H1 (cell line): ENCODE results near the gene CD248. TPM values are rescaled to one million over a fixed set of nuclear protein-coding genes. Genes with fewer than 3 reads are reported as not detected.
A peak's percentile ranks its signal among the peaks of the same experiment; 100 is the strongest.

ENCODE experiments used
- CTCF ChIA-PET: fragments of 300-600 bp; sonication (Branson Sonifier 250); formaldehyde crosslinking; loops from one replicate; lab custom pipeline; 2021; ENCODE audit not compliant: partially characterized antibody; lab: Charles Lee
- POLR2A ChIA-PET: fragments of 300-600 bp; sonication (Branson Sonifier 250); formaldehyde crosslinking; loops from one replicate; lab custom pipeline; 2021; ENCODE audit warnings: inconsistent platforms; ENCODE audit not compliant: partially characterized antibody; lab: Charles Lee
- DNase-seq, 2 experiments: peaks; one replicate each; pipeline versions ENCODE4 v3.0.0 to v3.0.0-alpha.2; 2010 to 2022; ENCODE audit warnings: low spot score in 2 of 2, low read depth in 1 of 2, mixed read lengths in 1 of 2
- FAIRE-seq: peaks from 2 replicates; lab custom pipeline; 2011; peaks lifted over from hg19 to GRCh38; lab: Jason Lieb, UNC
- H2AFZ ChIP-seq: 2 replicates; pipeline ENCODE4 v1.8.1; 2012; ENCODE audit warnings: low read length, inconsistent platforms
- H2AK5ac ChIP-seq: 2 replicates; pipeline ENCODE4 v1.6.1; 2013; ENCODE audit warnings: low read depth, low read length
- H2BK120ac ChIP-seq: replicated peaks from 2 replicates; pipeline ENCODE3; 2013; ENCODE audit warnings: low read depth, low read length, inconsistent platforms
- H2BK12ac ChIP-seq: 2 replicates; pipeline ENCODE4 v1.6.1; 2013; ENCODE audit warnings: low read depth, low read length
- H2BK15ac ChIP-seq: 2 replicates; pipeline ENCODE4 v1.6.1; 2013; ENCODE audit warnings: low read length
- H2BK20ac ChIP-seq: 2 replicates; pipeline ENCODE4 v1.6.1; 2013; ENCODE audit warnings: low read length
- H2BK5ac ChIP-seq: 2 replicates; pipeline ENCODE4 v1.6.1; 2013; ENCODE audit warnings: low read depth, low read length
- H3K14ac ChIP-seq: 2 replicates; pipeline ENCODE4 v1.6.1; 2013; ENCODE audit warnings: inconsistent platforms; ENCODE audit not compliant: insufficient read length
- H3K18ac ChIP-seq: 2 replicates; pipeline ENCODE4 v1.6.1; 2013; ENCODE audit warnings: low read length; ENCODE audit errors: extremely low read depth
- H3K23ac ChIP-seq: 2 replicates; pipeline ENCODE4 v1.6.1; 2013; ENCODE audit warnings: inconsistent platforms; ENCODE audit not compliant: insufficient read length
- H3K23me2 ChIP-seq: 2 replicates; pipeline ENCODE4 v1.6.1; 2013; ENCODE audit warnings: low read depth, low read length
- H3K27ac ChIP-seq: 2 replicates; pipeline ENCODE4 v1.6.1; 2011; ENCODE audit warnings: low read depth, low read length, inconsistent platforms
- H3K27me3 ChIP-seq, 4 experiments: replicated peaks in 1 of 4; 1 replicate in 1 of 4; 2 replicates in 3 of 4; pipeline versions ENCODE4 v1.6.1 to v1.8.1; 2011 to 2013; ENCODE audit warnings: low read length in 3 of 4, mild to moderate bottlenecking in 3 of 4, inconsistent platforms in 2 of 4, mixed read lengths in 2 of 4, moderate library complexity in 1 of 4; ENCODE audit not compliant: control insufficient read depth in 3 of 4, insufficient read depth in 3 of 4; ENCODE audit errors: extremely low read depth in 1 of 4
- H3K36me3 ChIP-seq, 4 experiments: 2 replicates each; pipeline versions ENCODE4 v1.6.1 to v1.8.1; 2011 to 2013; ENCODE audit warnings: mild to moderate bottlenecking in 4 of 4, low read length in 3 of 4, moderate library complexity in 2 of 4, control low read depth in 1 of 4, inconsistent platforms in 1 of 4; ENCODE audit not compliant: insufficient read depth in 4 of 4, control insufficient read depth in 2 of 4
- H3K4ac ChIP-seq: replicated peaks from 2 replicates; pipeline ENCODE3; 2013; ENCODE audit warnings: low read length, low read depth, mixed read lengths, inconsistent platforms; ENCODE audit not compliant: insufficient read length
- H3K4me1 ChIP-seq, 4 experiments: replicated peaks in 1 of 4; 1 replicate in 1 of 4; 2 replicates in 3 of 4; pipeline versions ENCODE4 v1.6.1 to v1.8.1; 2011 to 2013; ENCODE audit warnings: low read length in 3 of 4, inconsistent platforms in 2 of 4, mixed read lengths in 1 of 4; ENCODE audit not compliant: insufficient read depth in 4 of 4, control insufficient read depth in 3 of 4
- H3K4me2 ChIP-seq, 2 experiments: 2 replicates each; pipeline versions ENCODE4 v1.6.1 to v1.8.1; 2011 to 2013; ENCODE audit warnings: low read depth in 2 of 2, low read length in 2 of 2, control low read depth in 1 of 2, inconsistent platforms in 1 of 2, mild to moderate bottlenecking in 1 of 2; ENCODE audit not compliant: insufficient read depth in 1 of 2
- H3K4me3 ChIP-seq, 4 experiments: fragments of 200-600, 300-600 bp in 1 of 4; sonication (generic), shearing (Covaris generic), sonication (Bioruptor Twin) in 1 of 4; 2 replicates each; pipeline versions ENCODE4 v1.5.1 to v1.8.1; 2011 to 2016; ENCODE audit warnings: low read length in 4 of 4, low read depth in 3 of 4, control low read depth in 2 of 4, inconsistent platforms in 2 of 4, mild to moderate bottlenecking in 2 of 4, mixed read lengths in 1 of 4, moderate library complexity in 1 of 4; ENCODE audit not compliant: insufficient read depth in 2 of 4; ENCODE audit errors: extremely low read depth in 1 of 4
- H3K56ac ChIP-seq: replicated peaks from 2 replicates; pipeline ENCODE3; 2013; ENCODE audit warnings: low read depth, mild to moderate bottlenecking, mixed read lengths, low read length, inconsistent platforms; ENCODE audit not compliant: insufficient read length
- H3K79me1 ChIP-seq: 2 replicates; pipeline ENCODE4 v1.6.1; 2013; ENCODE audit warnings: low read depth, low read length, control low read depth
- H3K79me2 ChIP-seq, 2 experiments: 2 replicates each; pipeline versions ENCODE4 v1.6.1 to v1.8.1; 2012 to 2013; ENCODE audit warnings: low read length in 2 of 2, mild to moderate bottlenecking in 2 of 2, inconsistent platforms in 1 of 2; ENCODE audit not compliant: insufficient read depth in 2 of 2, control insufficient read depth in 1 of 2
- H3K9ac ChIP-seq, 4 experiments: replicated peaks in 1 of 4; 1 replicate in 1 of 4; 2 replicates in 3 of 4; pipeline versions ENCODE4 v1.6.1 to v1.8.1; 2011 to 2013; ENCODE audit warnings: low read depth in 3 of 4, low read length in 3 of 4, control low read depth in 2 of 4, mild to moderate bottlenecking in 2 of 4, moderate library complexity in 2 of 4, inconsistent platforms in 1 of 4; ENCODE audit errors: extremely low read depth in 1 of 4
- H3K9me3 ChIP-seq, 2 experiments: 2 replicates each; pipeline versions ENCODE4 v1.6.1 to v1.8.1; 2012 to 2013; ENCODE audit warnings: mild to moderate bottlenecking in 2 of 2, moderate library complexity in 2 of 2, control low read depth in 1 of 2, inconsistent platforms in 1 of 2, low read depth in 1 of 2, low read length in 1 of 2, mixed read lengths in 1 of 2; ENCODE audit not compliant: insufficient read depth in 2 of 2
- H4K20me1 ChIP-seq, 2 experiments: replicated peaks in 1 of 2; 2 replicates each; pipeline versions ENCODE3 to v1.8.1; 2011 to 2013; ENCODE audit warnings: inconsistent platforms in 2 of 2, low read length in 2 of 2, mild to moderate bottlenecking in 1 of 2; ENCODE audit not compliant: insufficient read depth in 2 of 2, control insufficient read depth in 1 of 2
- H4K5ac ChIP-seq: 2 replicates; pipeline ENCODE4 v1.6.1; 2013; ENCODE audit warnings: low read length, low read depth, mixed read lengths, inconsistent platforms; ENCODE audit not compliant: insufficient read length
- H4K8ac ChIP-seq: 2 replicates; pipeline ENCODE4 v1.8.0; 2013; ENCODE audit warnings: mild to moderate bottlenecking, moderate library complexity, low read length, inconsistent platforms; ENCODE audit not compliant: insufficient read depth; ENCODE audit errors: extremely low read depth
- H4K91ac ChIP-seq: replicated peaks from 2 replicates; pipeline ENCODE3; 2013; ENCODE audit warnings: low read length, mixed read lengths, inconsistent platforms; ENCODE audit not compliant: insufficient read length
- ASH2L ChIP-seq: fragments of 200-600, 300-600 bp; sonication (generic); IDR thresholded peaks from one replicate; pipeline ENCODE4 v1.7.1; 2017; ENCODE audit warnings: low read length
- BACH1 ChIP-seq: IDR thresholded peaks from 2 replicates; pipeline ENCODE4 v1.6.1; 2012; ENCODE audit warnings: low read length, improper control_type of control experiment
- CREB1 ChIP-seq: IDR thresholded peaks from 2 replicates; pipeline ENCODE4 v1.6.1; 2012; ENCODE audit warnings: inconsistent platforms
- NRF1 ChIP-seq: IDR thresholded peaks from 2 replicates; pipeline ENCODE4 v1.6.1; 2011; ENCODE audit warnings: mild to moderate bottlenecking, low read depth, low read length, improper control_type of control experiment
- POLR2AphosphoS5 ChIP-seq: IDR thresholded peaks from 2 replicates; pipeline ENCODE4 v1.6.1; 2011; ENCODE audit warnings: low read depth, low read length
- SAP30 ChIP-seq: fragments of 300-600 bp; sonication (generic); IDR thresholded peaks from 2 replicates; pipeline ENCODE4 v1.7.1; 2012; ENCODE audit warnings: low read length, moderate library complexity, mild to moderate bottlenecking, inconsistent platforms; ENCODE audit not compliant: insufficient read depth, insufficient replicate concordance
- SIN3A ChIP-seq, 2 experiments: IDR thresholded peaks in 1 of 2; conservative IDR thresholded peaks in 1 of 2; 2 replicates each; pipeline ENCODE4 v1.6.1; 2011 to 2012; ENCODE audit warnings: low read length in 2 of 2, improper control_type of control experiment in 1 of 2, low read depth in 1 of 2, mild to moderate bottlenecking in 1 of 2
- SP1 ChIP-seq: IDR thresholded peaks from 2 replicates; pipeline ENCODE4 v1.6.1; 2011; ENCODE audit warnings: low read depth, low read length
- TCF12 ChIP-seq: IDR thresholded peaks from 2 replicates; pipeline ENCODE4 v1.6.1; 2011; ENCODE audit warnings: low read depth, mild to moderate bottlenecking, low read length
- WGBS, 2 experiments: shearing (Covaris generic) in 1 of 2; methylation state at CpG; one replicate each; pipeline versions ENCODE4 v1.1.6 to v1.1.7; 2013 to 2015; ENCODE audit warnings: low lambda C conversion rate in 2 of 2, mixed read lengths in 2 of 2, inconsistent platforms in 1 of 2, low coverage in 1 of 2, missing lambda C conversion rate in 1 of 2; ENCODE audit not compliant: insufficient replicate concordance in 2 of 2, insufficient coverage in 1 of 2, insufficient read length in 1 of 2; ENCODE audit errors: extremely low coverage in 1 of 2, missing lambda C conversion rate in 1 of 2; 5-methylcytosine and 5-hydroxymethylcytosine counted together
- polyA plus RNA-seq, 7 experiments: library from polyadenylated mRNA; depleted of rRNA in 3 of 7; stranded (reverse) in 5 of 7; unstranded in 2 of 7; fragments of >200 nt in 5 of 7; fragments of 200-250 nt in 2 of 7; gene quantifications; 1 replicate in 5 of 7; 2 replicates in 1 of 7; 4 replicates in 1 of 7; pipeline versions ENCODE4 v1.2.1 to v1.2.3, GENCODE V29; 2011 to 2013; ENCODE audit warnings: missing spikeins in 2 of 7, mixed read lengths in 2 of 7
- total RNA-seq: library from RNA; stranded (reverse); fragmentation: NEBNext Ultra II Directional; extraction: Animal tissue kit (Norgen Biotek cat#: 25700); gene quantifications from 2 replicates; pipeline ENCODE4 v1.2.1, GENCODE V29; 2021
- TF ChIP-seq, protein P1 (sequence below): IDR thresholded peaks from 2 replicates; pipeline ENCODE4 v1.6.1; 2012; ENCODE audit warnings: inconsistent platforms

CD248 gene
- total and polyA plus RNA-seq, 2 of the 8 experiments (the other 6 are each of a cell fraction or from before 2014, with no cell fraction given): 2.7 to 3.9 TPM

DNA sequence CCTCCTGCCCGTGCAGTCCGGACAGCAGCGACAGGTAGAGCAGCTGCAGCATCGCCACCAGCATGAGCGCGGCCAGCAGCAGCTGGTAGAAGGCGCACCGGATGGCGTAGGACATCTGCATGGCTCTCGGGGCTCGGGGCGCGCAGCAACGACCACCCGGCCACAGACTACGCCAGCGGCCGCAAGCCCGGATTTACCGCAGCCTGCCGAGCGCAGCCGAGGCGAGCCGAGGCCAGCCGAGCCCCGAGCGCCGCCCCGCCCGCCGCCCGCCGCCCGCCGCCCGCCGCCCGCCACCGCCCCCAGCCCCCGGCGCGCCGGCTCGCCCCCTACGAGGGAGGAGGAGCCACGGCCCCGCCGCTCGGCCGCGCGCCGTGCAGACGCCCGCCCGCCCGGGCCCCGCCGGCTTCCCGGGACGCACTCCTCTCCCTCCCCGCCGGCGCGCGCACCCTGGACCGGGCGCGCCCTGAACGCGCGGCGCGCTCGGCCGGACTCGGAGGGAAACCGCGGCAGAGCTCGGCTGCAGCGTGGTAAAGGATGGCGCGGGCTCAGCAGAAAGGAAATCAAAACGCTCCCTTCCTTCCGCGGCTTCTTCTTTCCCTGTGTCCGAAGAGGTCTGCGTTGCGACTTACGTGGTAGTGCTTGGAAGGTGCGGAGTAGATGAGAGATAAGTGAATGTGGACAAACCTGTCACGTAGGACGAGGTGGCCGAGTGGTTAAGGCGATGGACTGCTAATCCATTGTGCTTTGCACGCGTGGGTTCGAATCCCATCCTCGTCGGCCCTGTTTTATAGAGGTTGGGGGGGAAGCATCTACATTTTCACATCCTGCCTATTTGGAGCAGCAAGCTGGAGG lies 30.8 kb upstream of the CD248 start, which contains the start of gene B4GAT1:
Gene B4GAT1, minus strand, starts transcription at position 205 of the 852 bp plus-strand sequence. Its CDS starts 84 bp downstream, at position 121.
- Histone ChIP-seq H3K4me2 (peak within 1 kb of the TSS; percentile 80 to 99), H3K4me1 (peaks cover 0 to 15% (median 9%) of the 10 kb centered on the region in 4 experiments; a peak in 6 of 7 replicates), H2BK20ac (no peak within 1 kb of the TSS), H3K9me3 (no peaks in the 10 kb centered on the region), H3K27ac (peak within 1 kb of the TSS; percentile 69), H3K23ac (no peak within 1 kb of the TSS), H3K18ac (peak within 1 kb of the TSS; percentile 55), H3K56ac (peak within 1 kb of the TSS; percentile 91), H3K79me2 (peaks cover 0 to 14% of the 10 kb centered on the region in 2 experiments; a peak in 2 of 4 replicates), H2BK120ac (peak within 1 kb of the TSS; percentile 10), H4K5ac (peak within 1 kb of the TSS; percentile 75), H3K27me3 (peaks cover 0 to 2% (median 0%) of the 10 kb centered on the region in 4 experiments; a peak in 3 of 7 replicates), H4K20me1 (peaks cover 3 to 4% of the 10 kb centered on the region in 2 experiments), H3K23me2 (peaks cover 21% of the 10 kb centered on the region), H3K4me3 (peak within 1 kb of the TSS; percentile 55 to 89 (median 82)), H3K36me3 (no peaks in the 10 kb centered on the region), H2AFZ (peak within 1 kb of the TSS; percentile 84; the same call in 1 of the 2 replicates), H3K79me1 (no peaks in the 10 kb centered on the region; the same call in none of the 2 replicates), H3K14ac (no peak within 1 kb of the TSS), H3K4ac (peak within 1 kb of the TSS; percentile 93), H3K9ac (peak within 1 kb of the TSS; percentile 70 to 88 (median 80)), H4K8ac (peak within 1 kb of the TSS; percentile 57), H2AK5ac (no peak within 1 kb of the TSS; the same call in 1 of the 2 replicates), H4K91ac (peak within 1 kb of the TSS; percentile 82), H2BK5ac (peak within 1 kb of the TSS; percentile 57; the same call in 1 of the 2 replicates), H2BK15ac (peak within 1 kb of the TSS; percentile 31; the same call in 1 of the 2 replicates), H2BK12ac (peak within 1 kb of the TSS; percentile 52; the same call in 1 of the 2 replicates)
- CTCF ChIA-PET: interaction anchor here (0.6 to 3.9 kb wide), 10 partner anchors 12 to 42 kb away, joined by 3 to 27 read pairs (median 6); partner anchors contain the start of gene RIN1
- POLR2A ChIA-PET: interaction anchor here (0.5 to 28.7 kb wide), 16 partner anchors 10 to 826 kb away, joined by 3 to 487 read pairs (median 4); partner anchors contain the start of genes RIN1 and SLC29A2
- DNase-seq (peak; percentile 74 to 84), FAIRE-seq (no peak)
- WGBS, 2 experiments: 1% methylated on average over 48 of the region's 101 CpGs; no CpG with 5 or more reads in 1 of the 2 experiments
- TF ChIP-seq NRF1 (peak; percentile 29; the same call in 1 of the 2 replicates), SAP30 (no peak), SP1 (no peak), POLR2AphosphoS5 (peak; percentile 83), ASH2L (peak; percentile 100), CREB1 (peak; percentile 83), TCF12 (no peak), SIN3A (conservative IDR thresholded peaks at IDR 0.05 in 1 of 2, IDR thresholded peaks at IDR 0.05 in 1 of 2; ENCODE audit: low read depth in 1 of 2, low read length in 2 of 2) (no peak), BACH1 (peak; percentile 80; the same call in 1 of the 2 replicates)
- TF ChIP-seq, protein P1, sequence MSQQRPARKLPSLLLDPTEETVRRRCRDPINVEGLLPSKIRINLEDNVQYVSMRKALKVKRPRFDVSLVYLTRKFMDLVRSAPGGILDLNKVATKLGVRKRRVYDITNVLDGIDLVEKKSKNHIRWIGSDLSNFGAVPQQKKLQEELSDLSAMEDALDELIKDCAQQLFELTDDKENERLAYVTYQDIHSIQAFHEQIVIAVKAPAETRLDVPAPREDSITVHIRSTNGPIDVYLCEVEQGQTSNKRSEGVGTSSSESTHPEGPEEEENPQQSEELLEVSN: 0 out of 2 replicates have a peak, but pooled peaks have one; percentile 7
